Measurements from ENCODE around the gene FIP1L1.
"Not testable (repeated sequence)": the region's sequence is repeated elsewhere in the genome, so short reads cannot be mapped to it uniquely, and the experiment has no call there.

Gene FIP1L1

GRCh38 chr4:53380221-53380620 is 2.8 kb downstream of the FIP1L1 start:
- TF ChIP-seq CTCF (IDR thresholded peaks at IDR 0.05; ENCODE audit: insufficient read depth, low read depth, low read length, missing control alignments) = no peak
- no peak overlapping the region for H3K4me3 ChIP-seq (ENCODE audit: low read length)
- no peak for DNase-seq (ENCODE audit: low read depth)

- not testable (repeated sequence) for H3K4me3 ChIP-seq (ENCODE audit: low read length); DNase-seq (ENCODE audit: low read depth)
Measured at GRCh38 chr4:53409479-53409878, 32.0 kb downstream of the FIP1L1 start.

GRCh38 chr4:53419208-53419607 is 41.8 kb downstream of the FIP1L1 start:
- DNase-seq (ENCODE audit: low read depth) = no peak
- TF ChIP-seq CTCF (IDR thresholded peaks at IDR 0.05; ENCODE audit: insufficient read depth, low read depth, low read length, missing control alignments) = no peak
- H3K4me3 ChIP-seq (ENCODE audit: low read length) = no peak overlapping the region

- TF ChIP-seq CTCF (IDR thresholded peaks at IDR 0.05; ENCODE audit: insufficient read depth, low read depth, low read length, missing control alignments) = no peak
- no peak for DNase-seq (ENCODE audit: low read depth)
Measured at GRCh38 chr4:53421791-53422190, 44.4 kb downstream of the FIP1L1 start.

GRCh38 chr4:53422367-53422766 is 44.9 kb downstream of the FIP1L1 start:
- no peak for DNase-seq (ENCODE audit: low read depth)
- no peak for TF ChIP-seq CTCF (IDR thresholded peaks at IDR 0.05; ENCODE audit: insufficient read depth, low read depth, low read length, missing control alignments)
- H3K4me3 ChIP-seq (ENCODE audit: low read length) = no peak overlapping the region

More at GRCh38 chr4:53421791-53422190, 44.4 kb downstream of the FIP1L1 start:
- no peak overlapping the region for H3K4me3 ChIP-seq (ENCODE audit: low read length)

- H3K4me3 ChIP-seq (ENCODE audit: low read length) = no peak overlapping the region
- DNase-seq (ENCODE audit: low read depth) = no peak
- no peak for TF ChIP-seq CTCF (IDR thresholded peaks at IDR 0.05; ENCODE audit: insufficient read depth, low read depth, low read length, missing control alignments)
Measured at GRCh38 chr4:53424280-53424679, 46.8 kb downstream of the FIP1L1 start.

GRCh38 chr4:53427366-53427765 is 49.9 kb downstream of the FIP1L1 start:
- no peak for DNase-seq (ENCODE audit: low read depth)
- no peak overlapping the region for H3K4me3 ChIP-seq (ENCODE audit: low read length)
- TF ChIP-seq CTCF (IDR thresholded peaks at IDR 0.05; ENCODE audit: insufficient read depth, low read depth, low read length, missing control alignments) = no peak

- no peak for TF ChIP-seq CTCF (IDR thresholded peaks at IDR 0.05; ENCODE audit: insufficient read depth, low read depth, low read length, missing control alignments)
- no peak overlapping the region for H3K4me3 ChIP-seq (ENCODE audit: low read length)
- DNase-seq (ENCODE audit: low read depth) = no peak
Measured at GRCh38 chr4:53431052-53431451, 53.6 kb downstream of the FIP1L1 start.
